Hematopoietic multipotent progenitor cell treated with erythropoietin and hydrocortisone succinate and interleukin-3 and kit ligand, for 17 days (in vitro differentiated cells): ENCODE results near the gene NRF1.
A peak's percentile ranks its signal among the peaks of the same experiment; 100 is the strongest.
"Not testable (repeated sequence)": the region's sequence is repeated elsewhere in the genome, so short reads cannot be mapped to it uniquely, and the experiment has no call there.

ENCODE experiments used
- DNase-seq: peaks from one replicate; pipeline ENCODE4 v3.0.0-alpha.2; 2015; ENCODE audit warnings: low spot score

NRF1 gene

DNA sequence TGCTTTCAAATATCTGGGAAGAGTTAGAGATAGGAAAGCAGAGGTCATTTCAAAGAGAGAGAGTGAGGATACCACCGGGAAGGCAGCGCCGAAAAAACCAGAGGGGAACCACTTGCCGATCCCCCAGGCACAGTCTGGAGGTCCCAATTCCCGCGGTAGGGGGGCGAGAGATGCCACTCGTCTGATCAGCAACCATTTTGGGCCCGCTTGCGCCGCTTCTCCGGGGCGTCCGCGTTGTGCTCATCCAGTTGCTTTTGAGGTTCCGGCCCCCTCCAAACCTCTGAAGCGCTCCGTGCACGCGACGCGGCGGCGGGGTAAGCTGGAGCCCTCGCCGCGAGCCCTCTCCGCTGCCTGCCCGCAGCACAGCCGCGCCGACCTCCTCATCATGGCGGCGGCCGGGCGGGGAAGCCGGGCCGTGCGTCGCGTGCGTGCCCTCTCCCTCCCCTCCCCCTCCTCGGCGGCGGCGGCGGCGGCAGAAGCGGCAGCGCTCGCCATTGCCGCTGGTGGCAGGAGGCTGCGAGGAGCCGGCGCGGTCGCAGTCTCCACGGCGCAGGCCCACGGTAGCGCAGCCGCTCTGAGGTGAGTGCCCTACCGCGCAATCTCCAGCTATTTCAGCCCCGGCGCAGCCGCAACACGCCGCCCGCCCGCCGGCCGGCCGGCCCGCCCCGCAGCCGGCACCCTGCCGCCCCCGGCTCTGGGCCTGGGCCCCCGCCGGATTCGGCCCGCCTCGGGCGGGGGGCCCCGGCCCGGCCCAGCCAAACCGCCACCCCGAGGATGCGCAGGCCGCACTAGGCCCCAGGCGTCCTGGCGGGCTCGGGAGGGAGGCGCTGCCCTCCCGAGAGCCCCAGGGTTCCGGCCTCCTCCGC lies at the start of gene NRF1:
NRF1 (plus strand) TSS at position 475 of the 866 bp plus-strand sequence. CDS start 45,632 bp downstream, outside the sequence.
- peak; percentile 87 for DNase-seq

DNA sequence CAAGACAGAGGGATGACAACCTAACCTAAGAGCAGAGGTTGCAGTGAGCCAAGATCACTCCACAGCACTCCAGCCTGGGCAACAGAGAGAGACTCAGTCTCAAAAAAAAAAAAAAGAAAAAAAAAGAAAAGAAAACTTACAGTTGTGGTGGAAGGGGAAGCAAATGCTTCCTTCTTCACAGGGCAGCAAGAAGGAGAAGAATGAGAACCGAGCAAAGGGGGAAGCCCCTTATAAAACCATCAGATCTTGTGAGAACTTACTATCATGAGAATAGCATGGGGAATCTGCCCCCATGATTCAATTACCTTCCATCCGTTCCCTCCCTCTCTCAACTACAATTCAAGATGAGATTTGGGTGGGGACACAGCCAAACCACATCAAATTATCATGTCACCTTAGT lies 45.2 kb upstream of the NRF1 start:
- not testable (repeated sequence) for DNase-seq

DNA sequence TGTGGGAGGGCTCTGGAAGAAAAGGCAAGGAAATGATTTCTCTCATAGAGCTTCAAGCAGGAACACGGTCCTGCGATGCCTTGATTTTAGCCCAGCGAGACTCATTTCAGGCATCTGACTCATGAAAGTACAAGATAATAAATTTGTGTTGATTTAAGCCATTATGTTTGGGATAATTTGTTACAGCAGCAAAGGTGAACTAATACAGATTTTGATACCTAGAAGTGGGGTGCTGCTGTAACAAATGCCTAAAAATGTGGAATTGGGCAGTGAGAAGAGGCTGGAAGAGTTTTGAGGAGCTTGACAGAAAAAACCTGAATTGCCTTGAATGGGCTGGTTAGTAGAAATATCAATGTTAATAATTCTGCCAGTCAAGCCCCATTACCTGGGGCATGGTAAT lies 44.1 kb upstream of the NRF1 start:
- no peak for DNase-seq

DNA sequence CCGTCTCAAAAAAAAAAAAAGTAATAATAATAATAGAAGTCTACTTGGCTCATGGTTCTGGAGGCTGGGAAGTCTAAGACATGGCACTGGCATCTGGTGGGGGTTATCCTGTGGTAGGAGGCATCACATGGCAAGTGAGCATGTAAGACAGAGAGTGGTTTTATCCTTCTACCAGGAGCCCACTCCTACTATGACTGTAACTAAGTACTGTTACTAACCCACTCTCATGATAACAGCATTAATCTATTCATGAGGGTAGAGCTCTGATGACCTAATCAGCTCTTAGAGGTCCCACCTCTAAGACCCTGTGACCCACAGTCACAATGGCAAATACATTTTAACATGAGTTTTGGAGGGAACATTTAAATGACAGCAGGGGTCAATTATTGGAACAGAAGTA lies 43.3 kb upstream of the NRF1 start:
- no peak for DNase-seq

DNA sequence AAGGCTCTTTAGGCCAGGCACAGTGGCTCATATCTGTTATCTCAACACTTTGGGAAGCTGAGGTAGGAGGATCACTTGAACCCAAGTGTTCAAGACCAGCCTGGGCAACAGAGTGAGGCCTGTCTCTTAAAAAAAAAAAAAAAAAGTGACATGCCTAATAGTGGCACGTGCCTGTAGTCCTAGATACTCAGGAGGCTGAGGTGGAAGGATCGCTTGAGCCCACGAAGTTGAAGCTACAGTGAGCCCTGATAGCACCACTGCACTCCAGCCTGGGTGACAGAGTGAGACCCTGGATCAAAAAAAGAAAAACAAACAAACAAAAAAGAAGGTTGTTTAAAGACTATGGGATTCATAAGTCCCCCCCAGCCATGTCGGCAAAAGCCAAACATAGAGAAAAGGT lies 42.2 kb upstream of the NRF1 start:
- no peak for DNase-seq

DNA sequence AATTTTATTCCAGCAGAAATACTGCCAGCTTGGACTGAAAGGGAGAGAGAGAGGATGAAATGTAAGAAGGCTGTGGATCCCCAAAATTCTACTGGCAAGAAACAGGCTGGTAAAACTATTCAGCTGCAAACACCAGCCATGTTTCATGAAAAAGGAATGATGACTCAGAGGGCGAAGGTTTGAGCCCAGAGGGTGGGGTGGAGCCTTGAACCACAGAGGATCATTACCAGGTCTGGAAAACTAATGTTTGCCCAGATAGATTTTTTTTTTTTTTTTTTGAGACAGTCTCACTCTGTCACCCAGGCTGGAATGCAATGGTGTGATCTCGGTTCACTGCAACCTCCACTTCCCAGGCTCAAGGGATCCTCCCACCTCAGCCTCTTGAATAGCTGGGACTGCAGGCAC lies 41.7 kb upstream of the NRF1 start:
- DNase-seq = no peak

DNA sequence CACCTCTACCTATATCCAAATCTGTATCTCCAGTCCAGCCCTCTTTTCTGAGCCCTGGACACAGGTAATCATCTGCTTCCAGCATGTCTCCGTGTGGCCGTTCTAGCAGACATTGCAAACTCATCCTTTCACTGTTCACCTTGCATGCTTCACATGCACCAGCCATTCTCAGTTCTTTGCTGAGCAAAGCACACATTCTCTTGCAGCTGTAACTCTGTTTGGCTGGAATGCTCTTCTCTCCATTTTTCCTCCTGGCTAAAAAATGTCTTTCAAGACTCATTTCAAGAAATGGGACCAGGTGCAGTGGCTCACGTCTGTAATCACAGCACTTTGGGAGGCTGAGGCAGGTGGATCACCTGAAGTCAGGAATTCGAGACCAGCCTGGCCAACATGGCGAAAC lies 40.3 kb upstream of the NRF1 start:
- DNase-seq = no peak

DNA sequence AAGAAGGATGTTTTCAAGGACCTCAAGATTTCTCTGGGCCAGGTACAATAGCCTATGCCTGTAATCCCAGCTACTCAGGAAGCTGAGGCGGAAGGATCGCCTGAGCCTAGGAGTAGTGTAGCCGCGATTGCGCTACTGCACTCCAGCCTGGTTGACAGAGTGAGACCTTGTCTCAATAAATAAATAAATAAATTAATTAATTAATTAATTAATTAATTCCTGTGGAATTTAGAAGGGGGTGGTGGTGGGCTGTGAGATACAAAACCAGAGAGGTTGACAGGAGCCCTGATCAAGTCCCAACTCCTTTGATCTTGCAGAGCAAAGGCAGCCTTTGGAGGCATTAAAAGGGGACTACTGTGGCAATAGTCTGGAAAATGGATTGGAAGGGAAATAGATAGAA lies 39.3 kb upstream of the NRF1 start:
- no peak for DNase-seq

DNA sequence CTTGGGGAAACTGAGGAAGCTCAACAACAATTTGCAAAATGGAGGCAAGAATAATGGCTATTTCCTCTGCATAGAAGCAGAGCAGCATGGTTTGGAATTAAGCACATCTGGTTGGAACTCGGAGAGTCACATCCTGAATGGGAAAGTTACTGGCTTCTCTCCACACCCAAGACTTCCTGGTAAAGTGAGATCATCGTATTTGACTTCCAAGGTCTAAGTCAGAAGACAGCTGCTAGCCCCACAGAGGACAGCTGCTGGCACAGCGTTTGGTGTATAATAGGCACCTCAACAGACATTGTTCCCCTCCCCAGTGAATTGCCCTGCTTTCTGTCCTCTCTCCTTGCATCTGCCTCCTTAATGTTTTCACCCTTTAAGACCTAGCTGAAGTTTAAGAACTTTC lies 37.0 kb upstream of the NRF1 start:
- DNase-seq = no peak

DNA sequence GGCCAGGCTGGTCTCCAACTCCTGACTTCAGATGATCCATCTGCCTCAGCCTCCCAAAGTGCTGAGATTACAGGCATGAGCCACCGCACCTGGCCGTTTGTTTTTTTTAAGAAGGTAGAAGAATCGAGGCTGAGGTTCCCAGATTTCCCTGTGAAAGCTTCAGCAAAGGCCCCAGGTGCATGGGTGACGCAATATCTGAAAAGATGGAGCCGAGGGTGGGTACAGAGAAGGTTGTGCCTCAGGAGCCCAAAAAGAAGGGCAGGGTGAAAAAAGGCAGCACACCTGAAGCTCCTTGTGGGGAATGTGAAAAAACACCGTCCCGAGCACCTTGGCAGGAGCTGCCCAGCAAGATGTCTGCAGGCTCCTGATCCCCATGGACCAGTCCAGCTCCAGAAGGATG lies 35.8 kb upstream of the NRF1 start:
- DNase-seq = no peak

DNA sequence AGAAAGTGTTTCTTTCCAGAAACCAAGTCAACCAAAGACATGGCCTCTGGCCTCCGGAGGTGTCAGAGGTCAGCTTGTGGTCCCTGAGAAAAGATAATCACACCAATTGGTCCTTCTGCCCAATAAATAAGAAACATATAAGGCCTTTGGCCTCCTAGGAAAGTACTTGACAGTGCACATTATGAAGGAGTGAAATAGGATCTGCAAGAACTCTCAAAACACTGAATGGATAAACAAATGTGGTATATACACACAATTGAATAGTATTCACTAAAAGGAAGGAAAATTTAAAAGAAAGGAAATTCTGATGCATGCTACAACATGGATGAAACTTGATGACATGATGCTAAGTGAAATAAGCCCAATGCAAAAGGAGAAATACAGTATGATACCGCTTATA lies 35.4 kb upstream of the NRF1 start:
- DNase-seq = no peak

DNA sequence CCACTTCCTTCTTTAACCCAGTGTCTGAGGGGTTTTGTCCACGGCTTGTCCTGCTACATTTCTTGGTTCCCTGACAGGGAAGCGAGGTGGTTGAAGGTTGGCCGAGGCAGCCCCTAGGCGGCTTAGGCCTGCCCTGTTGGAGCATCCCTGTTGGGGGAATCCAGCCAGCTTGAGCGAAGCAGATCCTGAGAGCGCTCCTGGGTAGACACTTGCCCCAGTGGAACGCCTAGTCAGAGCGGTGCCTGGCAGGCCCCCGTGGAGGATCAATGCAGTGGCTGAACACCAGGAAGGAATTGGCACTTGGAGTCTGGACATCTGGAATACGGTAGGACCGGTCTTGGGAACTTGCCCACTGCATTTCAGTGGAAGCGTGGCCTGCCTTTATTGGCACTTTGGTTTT lies 32.7 kb upstream of the NRF1 start:
- no peak for DNase-seq

DNA sequence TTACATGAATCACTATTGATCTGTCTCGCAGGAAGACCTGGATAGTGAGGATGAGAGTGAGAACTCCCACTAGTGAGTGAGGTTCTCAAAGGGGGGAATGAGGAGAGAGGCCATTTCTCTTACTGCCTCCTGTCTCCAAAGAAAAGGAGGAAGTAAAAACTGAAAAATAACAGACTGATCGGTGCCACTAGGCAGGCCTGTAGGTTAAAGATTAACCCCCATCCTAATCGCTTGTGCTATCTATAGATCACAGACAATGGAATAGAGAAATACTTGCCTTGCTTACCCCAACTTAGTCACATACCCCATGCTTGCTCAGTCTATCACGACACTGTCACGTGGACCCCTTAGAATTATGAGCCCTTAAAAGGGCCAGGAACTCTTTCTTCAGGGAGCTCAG lies 25.3 kb upstream of the NRF1 start:
- not testable (repeated sequence) for DNase-seq

DNA sequence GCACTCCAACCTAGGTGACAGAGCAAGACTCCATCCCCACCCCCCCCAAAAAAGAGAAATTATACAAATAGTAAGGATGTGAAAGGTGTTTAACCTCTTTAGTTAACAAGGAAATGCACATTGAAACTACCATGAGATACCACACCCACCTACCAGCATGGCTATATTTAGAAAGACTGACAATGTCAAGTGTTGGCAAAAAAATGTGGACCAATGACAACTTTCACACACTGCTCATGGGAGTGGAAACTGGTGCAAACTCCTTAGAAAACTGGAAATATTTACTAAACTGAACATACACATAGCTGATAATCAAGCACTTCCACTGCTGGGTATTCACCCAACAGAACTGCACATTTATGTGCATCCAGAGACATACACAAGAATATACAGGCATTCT lies 23.3 kb upstream of the NRF1 start:
- DNase-seq = no peak

DNA sequence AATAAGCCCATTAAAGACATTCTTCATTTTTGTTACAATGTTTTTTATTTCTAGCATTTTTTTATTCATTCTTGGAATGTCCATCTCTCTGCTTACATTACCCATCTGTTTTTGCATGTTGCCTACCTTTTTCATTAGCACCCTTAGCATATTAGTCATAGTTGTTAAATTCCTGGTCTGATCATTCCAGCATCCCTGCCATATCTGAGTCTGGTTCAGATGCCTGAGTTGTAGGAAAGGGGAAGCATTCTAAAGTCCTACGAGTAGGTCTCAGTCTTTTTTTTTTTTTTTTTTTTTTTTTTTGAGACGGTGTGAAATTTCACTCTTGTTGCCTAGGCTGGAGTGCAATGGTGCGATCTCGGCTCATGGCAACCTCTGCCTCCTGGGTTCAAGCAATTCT lies 19.7 kb upstream of the NRF1 start:
- no peak for DNase-seq

DNA sequence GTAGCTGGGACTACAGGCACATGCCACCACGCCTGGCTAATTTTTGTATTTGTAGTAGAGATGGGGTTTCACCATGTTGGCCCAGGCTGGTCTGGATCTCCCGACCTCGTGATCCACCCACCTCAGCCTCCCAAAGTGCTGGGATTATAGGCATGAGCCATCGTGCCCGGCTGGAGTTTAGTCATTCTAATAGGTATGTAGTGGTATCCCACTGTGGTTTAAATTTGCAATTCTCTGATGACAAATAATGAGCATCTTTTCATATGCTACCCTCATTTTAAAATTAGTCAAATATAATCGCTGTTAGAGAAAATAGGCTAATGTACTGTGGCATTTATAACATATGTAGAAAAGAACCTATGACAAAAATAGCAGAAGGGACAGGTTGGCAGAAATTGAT lies 15.1 kb upstream of the NRF1 start:
- not testable (repeated sequence) for DNase-seq

DNA sequence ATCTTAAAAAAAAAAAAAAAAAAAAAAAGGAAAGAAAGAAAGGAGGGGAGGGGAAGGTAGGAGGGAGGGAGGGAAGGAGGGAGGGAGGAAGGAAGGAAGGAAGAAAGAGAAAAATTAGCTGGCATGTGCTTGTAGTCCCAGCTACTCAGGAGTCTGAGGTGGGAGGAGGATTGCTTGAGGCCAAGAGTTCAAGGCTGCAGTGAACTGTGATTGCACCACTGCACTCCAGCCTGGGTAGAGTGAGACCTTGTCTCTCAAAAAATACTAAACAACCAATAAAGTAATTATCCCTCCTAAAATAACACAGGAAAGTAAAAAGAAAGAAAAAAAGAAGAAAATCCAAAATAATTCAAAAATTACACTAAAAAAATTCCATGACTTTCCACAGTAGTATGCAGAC lies 13.8 kb upstream of the NRF1 start:
- no peak for DNase-seq

DNA sequence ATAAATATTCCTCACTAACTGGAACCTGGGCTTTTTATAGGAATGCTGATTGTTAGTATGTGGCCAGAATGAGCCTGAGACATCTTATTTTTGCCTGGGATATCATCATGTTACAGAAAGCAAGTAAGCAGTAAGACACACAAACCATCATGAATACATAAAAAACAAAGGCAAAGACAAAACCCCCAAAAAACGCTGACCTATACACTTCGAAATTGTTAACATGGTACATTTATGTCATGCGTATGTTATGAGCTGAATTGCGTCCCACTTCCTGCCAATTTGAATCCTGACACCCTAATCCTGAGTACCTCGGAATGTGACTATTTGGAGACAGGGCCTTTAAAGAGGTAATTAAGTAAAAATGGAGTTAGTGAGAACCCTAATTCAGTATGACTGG lies 12.3 kb upstream of the NRF1 start:
- DNase-seq = no peak

DNA sequence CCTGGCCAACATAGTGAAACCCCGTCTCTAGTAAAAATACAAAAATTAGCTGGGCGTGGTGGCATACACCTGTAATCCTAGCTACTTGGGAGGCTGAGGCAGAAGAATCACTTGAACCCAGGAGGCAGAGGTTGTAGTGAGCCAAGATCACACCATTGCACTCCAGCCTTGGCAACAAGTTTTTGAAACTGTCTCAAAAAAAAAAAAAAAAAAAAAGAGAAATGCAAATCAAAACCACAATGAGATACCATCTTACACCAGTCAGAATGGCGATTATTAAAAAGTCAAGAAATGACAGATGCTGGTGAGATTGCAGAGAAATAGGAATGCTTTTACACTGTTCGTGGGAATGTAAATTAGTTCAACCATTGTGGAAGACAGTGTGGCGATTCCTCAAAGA lies 7.9 kb upstream of the NRF1 start:
- DNase-seq = not testable (repeated sequence)

DNA sequence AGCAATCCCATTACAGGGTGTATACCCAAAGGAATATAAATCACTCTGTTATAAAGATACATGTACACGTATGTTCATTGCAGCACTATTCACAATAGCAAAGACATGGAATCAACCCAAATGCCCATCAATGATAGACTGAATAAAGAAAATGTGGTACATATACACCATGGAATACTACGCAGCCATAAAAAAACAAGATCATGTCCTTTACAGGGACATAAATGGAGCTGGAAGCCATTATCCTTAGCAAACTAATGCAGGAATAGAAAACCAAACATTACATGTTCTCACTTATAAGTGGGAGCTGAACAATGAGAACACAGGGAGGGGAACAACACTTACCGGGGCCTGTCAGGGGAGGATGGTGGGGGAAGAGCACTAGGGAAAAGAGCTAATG lies 7.5 kb upstream of the NRF1 start:
- not testable (repeated sequence) for DNase-seq

DNA sequence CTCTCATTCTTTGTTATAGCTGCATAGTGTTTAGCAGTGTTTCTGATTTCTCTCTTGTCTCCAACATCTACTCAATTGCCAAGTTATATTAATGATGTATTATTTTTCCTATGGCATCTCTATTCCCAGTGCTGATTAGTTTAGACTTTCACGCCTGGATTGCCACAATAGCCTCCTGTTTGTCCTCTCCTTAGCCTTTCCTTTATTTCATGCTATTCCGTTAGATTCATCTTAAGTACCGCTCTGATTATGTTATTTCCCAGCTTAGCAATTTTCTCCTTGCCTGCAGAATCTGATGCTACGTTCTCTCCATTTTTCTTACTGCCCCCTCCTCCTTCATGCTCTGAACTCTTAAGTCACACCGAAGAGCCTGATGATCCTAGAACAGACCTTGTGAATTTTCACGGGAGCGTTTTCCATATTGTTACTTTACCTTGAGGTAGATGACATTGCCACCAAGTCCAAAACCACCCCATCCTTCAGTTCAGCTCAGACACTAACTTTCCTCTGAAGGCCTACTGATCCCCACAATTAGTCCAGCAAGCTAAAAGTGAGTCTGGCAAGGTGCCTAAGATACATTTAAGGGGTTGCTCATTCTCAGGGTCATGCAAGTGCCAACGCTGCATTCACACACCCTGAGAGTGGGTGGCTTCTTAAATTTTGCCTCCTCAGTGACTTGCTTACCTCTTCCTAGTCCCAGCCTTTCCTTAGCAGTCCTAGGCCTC lies 6.6 kb upstream of the NRF1 start:
- DNase-seq = no peak

DNA sequence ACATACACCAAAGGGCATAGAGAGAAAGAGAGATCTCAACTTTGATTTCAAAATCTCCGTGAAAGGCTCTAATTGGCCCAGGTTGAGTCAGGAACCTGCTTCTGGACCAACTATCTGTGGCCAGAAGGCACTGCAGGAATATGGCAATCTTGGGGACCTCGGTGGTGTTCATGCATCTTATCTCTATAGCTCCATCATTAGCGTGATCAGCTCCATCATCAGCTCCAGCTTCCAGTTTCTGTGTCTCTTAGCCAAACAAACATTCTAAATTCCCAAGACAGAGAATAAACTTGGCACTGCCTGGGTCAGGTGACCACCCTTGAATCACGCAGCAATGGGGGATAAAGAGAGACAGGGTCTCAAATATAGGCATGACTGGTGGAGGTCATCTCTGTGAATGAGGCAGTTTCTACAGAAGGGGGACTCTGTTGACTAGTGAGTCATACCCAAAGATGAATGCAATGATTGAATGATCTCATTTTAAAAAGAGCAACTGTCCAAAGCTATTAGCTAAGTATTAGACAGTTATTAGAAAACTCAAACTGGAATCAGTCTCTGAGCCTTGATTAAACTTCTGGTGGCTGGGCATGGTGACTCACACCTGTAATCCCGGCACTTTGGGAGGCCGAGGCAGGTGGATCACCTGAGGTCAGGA lies 5.4 kb upstream of the NRF1 start:
- DNase-seq = no peak

DNA sequence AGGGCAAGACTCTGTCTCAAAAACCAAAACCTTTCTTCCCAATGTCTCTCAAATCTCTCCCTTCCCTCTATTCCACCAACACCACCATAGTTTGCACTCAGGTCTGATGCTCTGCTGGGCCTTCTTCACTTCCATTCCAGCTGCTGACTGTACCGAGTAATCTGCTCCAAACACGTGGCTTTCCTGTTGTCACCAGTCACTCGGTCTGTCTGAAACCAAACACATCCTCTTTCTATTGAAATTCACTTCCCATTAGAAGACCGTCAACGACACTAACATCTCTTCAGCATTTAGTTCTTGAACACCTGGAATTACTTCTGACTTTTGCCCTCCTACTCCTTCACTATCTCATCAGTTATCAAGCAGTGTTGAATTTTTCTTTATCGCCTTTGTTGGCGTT lies 4.7 kb upstream of the NRF1 start:
- DNase-seq = no peak
